Caco-2 (cell line): Measurements from ENCODE around the gene RFX3. TPM values are rescaled to one million over a fixed set of nuclear protein-coding genes. Genes with fewer than 3 reads are reported as not detected.

Experiments
- BruUV-seq: library from RNA; stranded (reverse); fragments of 400-500 nt; replicated peaks from 2 replicates; lab custom pipeline; 2021; lab: Mats Ljungman, UMichigan
- CTCF ChIA-PET: fragments of 300-600 bp; sonication (Branson Sonifier 250); formaldehyde crosslinking; loops from one replicate; lab custom pipeline; 2022; ENCODE audit warnings: antibody characterized with exemption; lab: Charles Lee
- POLR2A ChIA-PET: fragments of 300-600 bp; sonication (Branson Sonifier 250); formaldehyde crosslinking; loops from one replicate; lab custom pipeline; 2022; ENCODE audit warnings: antibody characterized with exemption; lab: Charles Lee
- DNase-seq, 2 experiments: peaks; one replicate each; pipeline versions ENCODE4 v3.0.0 to v3.0.0-alpha.2; 2020 to 2022
- H3K27me3 ChIP-seq: replicated peaks from 2 replicates; pipeline ENCODE4 v1.6.0; 2011; ENCODE audit warnings: low read length; ENCODE audit not compliant: control insufficient read depth, insufficient read depth
- H3K36me3 ChIP-seq: 2 replicates; pipeline ENCODE4 v1.5.1; 2011; ENCODE audit warnings: low read length; ENCODE audit not compliant: control insufficient read depth, insufficient read depth
- H3K4me1 ChIP-seq: fragments of 250-450 bp; sonication (Bioruptor Pico); 2 replicates; pipeline ENCODE4 v1.5.1; 2020; ENCODE audit warnings: mild to moderate bottlenecking
- H3K4me3 ChIP-seq: 2 replicates; pipeline ENCODE4 v1.5.1; 2011; ENCODE audit warnings: low read depth, mild to moderate bottlenecking, control low read depth, low read length
- H3K9me3 ChIP-seq: fragments of 250-450 bp; sonication (Bioruptor Pico); 2 replicates; pipeline ENCODE4 v1.5.1; 2020; ENCODE audit warnings: mild to moderate bottlenecking, moderate library complexity
- H3K27ac Mint-ChIP-seq: one replicate; pipeline ENCODE4 v1.8.0; 2022; ENCODE audit warnings: mixed read lengths; ENCODE audit not compliant: unreplicated experiment
- H3K27me3 Mint-ChIP-seq: one replicate; pipeline ENCODE4 v1.8.0; 2022; ENCODE audit warnings: mixed read lengths; ENCODE audit not compliant: insufficient read depth, unreplicated experiment
- H3K36me3 Mint-ChIP-seq: one replicate; pipeline ENCODE4 v1.8.0; 2022; ENCODE audit warnings: mild to moderate bottlenecking, mixed read lengths; ENCODE audit not compliant: insufficient read depth, unreplicated experiment
- H3K4me1 Mint-ChIP-seq: one replicate; pipeline ENCODE4 v1.8.0; 2022; ENCODE audit warnings: low read depth, mixed read lengths; ENCODE audit not compliant: unreplicated experiment
- H3K4me3 Mint-ChIP-seq: one replicate; pipeline ENCODE4 v1.8.0; 2022; ENCODE audit warnings: mild to moderate bottlenecking, moderate library complexity, mixed read lengths; ENCODE audit not compliant: unreplicated experiment
- H3K9me3 Mint-ChIP-seq: one replicate; pipeline ENCODE4 v1.8.0; 2022; ENCODE audit warnings: mixed read lengths; ENCODE audit not compliant: unreplicated experiment
- intact Hi-C: fragments of 100-400 bp; cut with micrococcal nuclease; formaldehyde crosslinking; loops from one replicate; pipeline ENCODE4 v1.10.0; 2022; ENCODE audit not compliant: unreplicated experiment
- total RNA-seq: library from RNA; stranded (reverse); gene quantifications from 2 replicates; pipeline ENCODE4 v1.2.3, GENCODE V29; 2022
- TF ChIP-seq, protein P1 (sequence below), 2 experiments: fragments of 200-600 bp in 1 of 2; IDR thresholded peaks; 1 replicate in 1 of 2; 2 replicates in 1 of 2; pipeline versions ENCODE4 v1.5.1 to v1.8.0; 2011 to 2022; ENCODE audit warnings: antibody characterized with exemption in 1 of 2, control low read depth in 1 of 2, inconsistent platforms in 1 of 2, low read depth in 1 of 2, low read length in 1 of 2, mild to moderate bottlenecking in 1 of 2, moderate library complexity in 1 of 2; ENCODE audit not compliant: insufficient read depth in 1 of 2, severe bottlenecking in 1 of 2, unreplicated experiment in 1 of 2

The RFX3 gene
- total RNA-seq, 1 experiment from 2014 or later = 4.2 TPM

- no peaks in the 10 kb centered on the region for H3K4me1 ChIP-seq
- CTCF ChIA-PET = no interaction called here
- POLR2A ChIA-PET = no interaction called here
- H3K9me3 ChIP-seq = no peaks in the 10 kb centered on the region
- intact Hi-C loops = no loop called here
- H3K27ac Mint-ChIP-seq = no peak overlapping the region
- no peaks in the 10 kb centered on the region for H3K36me3 Mint-ChIP-seq
- no peaks in the 10 kb centered on the region for H3K36me3 ChIP-seq
- TF ChIP-seq, protein P1, sequence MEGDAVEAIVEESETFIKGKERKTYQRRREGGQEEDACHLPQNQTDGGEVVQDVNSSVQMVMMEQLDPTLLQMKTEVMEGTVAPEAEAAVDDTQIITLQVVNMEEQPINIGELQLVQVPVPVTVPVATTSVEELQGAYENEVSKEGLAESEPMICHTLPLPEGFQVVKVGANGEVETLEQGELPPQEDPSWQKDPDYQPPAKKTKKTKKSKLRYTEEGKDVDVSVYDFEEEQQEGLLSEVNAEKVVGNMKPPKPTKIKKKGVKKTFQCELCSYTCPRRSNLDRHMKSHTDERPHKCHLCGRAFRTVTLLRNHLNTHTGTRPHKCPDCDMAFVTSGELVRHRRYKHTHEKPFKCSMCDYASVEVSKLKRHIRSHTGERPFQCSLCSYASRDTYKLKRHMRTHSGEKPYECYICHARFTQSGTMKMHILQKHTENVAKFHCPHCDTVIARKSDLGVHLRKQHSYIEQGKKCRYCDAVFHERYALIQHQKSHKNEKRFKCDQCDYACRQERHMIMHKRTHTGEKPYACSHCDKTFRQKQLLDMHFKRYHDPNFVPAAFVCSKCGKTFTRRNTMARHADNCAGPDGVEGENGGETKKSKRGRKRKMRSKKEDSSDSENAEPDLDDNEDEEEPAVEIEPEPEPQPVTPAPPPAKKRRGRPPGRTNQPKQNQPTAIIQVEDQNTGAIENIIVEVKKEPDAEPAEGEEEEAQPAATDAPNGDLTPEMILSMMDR (IDR thresholded peaks at IDR 0.05; ENCODE audit: insufficient read depth in 1 of 2, low read depth in 1 of 2, low read length in 1 of 2, severe bottlenecking in 1 of 2, unreplicated experiment in 1 of 2) = no peak
- no TSS peak for BruUV-seq
- no peaks in the 10 kb centered on the region for H3K27me3 Mint-ChIP-seq
- no peak overlapping the region for H3K4me3 ChIP-seq
- H3K9me3 Mint-ChIP-seq = no peaks in the 10 kb centered on the region
- DNase-seq = no peak
- H3K27me3 ChIP-seq = no peaks in the 10 kb centered on the region
- no peaks in the 10 kb centered on the region for H3K4me1 Mint-ChIP-seq
- no peak overlapping the region for H3K4me3 Mint-ChIP-seq
These were observed 269.1 kb downstream of the RFX3 start for GRCh38 chr9:3256571-3257330.

- ChIA-PET CTCF (no interaction called here), POLR2A (no interaction called here)
- Histone ChIP-seq H3K36me3 (no peaks in the 10 kb centered on the region), H3K9me3 (no peaks in the 10 kb centered on the region), H3K27me3 (no peaks in the 10 kb centered on the region), H3K4me1 (no peaks in the 10 kb centered on the region), H3K4me3 (no peak overlapping the region)
- H3K27ac Mint-ChIP-seq = no peak overlapping the region
- H3K36me3 Mint-ChIP-seq = no peaks in the 10 kb centered on the region
- no TSS peak for BruUV-seq
- no peaks in the 10 kb centered on the region for H3K9me3 Mint-ChIP-seq
- H3K27me3 Mint-ChIP-seq = no peaks in the 10 kb centered on the region
- DNase-seq = no peak
- intact Hi-C loops = no loop called here
- H3K4me1 Mint-ChIP-seq = no peaks in the 10 kb centered on the region
- H3K4me3 Mint-ChIP-seq = no peak overlapping the region
- TF ChIP-seq, protein P1 (IDR thresholded peaks at IDR 0.05; ENCODE audit: insufficient read depth in 1 of 2, low read depth in 1 of 2, low read length in 1 of 2, severe bottlenecking in 1 of 2, unreplicated experiment in 1 of 2) = no peak
These were observed 274.5 kb downstream of the RFX3 start for GRCh38 chr9:3251309-3251708.

DNA sequence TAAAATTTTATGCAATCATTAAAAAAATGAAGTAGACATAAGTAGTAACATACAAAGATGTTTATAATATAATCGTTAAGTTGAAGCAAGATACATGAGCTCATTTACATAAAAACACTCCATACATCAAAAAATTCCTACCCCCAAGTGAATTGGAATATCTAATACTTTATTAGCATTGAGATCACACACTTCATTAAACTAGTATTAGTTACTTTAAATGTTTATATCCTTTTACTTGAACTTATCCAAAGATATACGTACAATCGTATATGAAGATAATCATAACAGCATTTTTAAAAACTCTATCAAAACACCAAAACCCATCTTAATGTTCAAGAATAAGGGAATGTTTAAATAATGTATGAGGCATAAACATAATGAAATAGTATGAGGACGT lies 275.1 kb downstream of the RFX3 start:
- CTCF ChIA-PET = no interaction called here
- no peaks in the 10 kb centered on the region for H3K9me3 Mint-ChIP-seq
- intact Hi-C loops = no loop called here

More for the DNA sequence above, 275.1 kb downstream of the RFX3 start:
- BruUV-seq = no TSS peak
- POLR2A ChIA-PET = interaction anchor here (0.7 kb wide), 1 partner anchor 309 kb away, joined by 3 read pairs; no protein-coding TSS in a partner anchor
- H3K4me1 ChIP-seq = no peaks in the 10 kb centered on the region
- Mint-ChIP-seq H3K27me3 (no peaks in the 10 kb centered on the region), H3K4me1 (no peaks in the 10 kb centered on the region), H3K27ac (no peak overlapping the region), H3K4me3 (no peak overlapping the region), H3K36me3 (no peaks in the 10 kb centered on the region)
- DNase-seq = no peak
- H3K36me3 ChIP-seq = no peaks in the 10 kb centered on the region
- H3K9me3 ChIP-seq = no peaks in the 10 kb centered on the region
- H3K4me3 ChIP-seq = no peak overlapping the region
- TF ChIP-seq, protein P1 (IDR thresholded peaks at IDR 0.05; ENCODE audit: insufficient read depth in 1 of 2, low read depth in 1 of 2, low read length in 1 of 2, severe bottlenecking in 1 of 2, unreplicated experiment in 1 of 2) = no peak
- H3K27me3 ChIP-seq = no peaks in the 10 kb centered on the region
